ENCODE measurements around the gene CORO1A.

DNA sequence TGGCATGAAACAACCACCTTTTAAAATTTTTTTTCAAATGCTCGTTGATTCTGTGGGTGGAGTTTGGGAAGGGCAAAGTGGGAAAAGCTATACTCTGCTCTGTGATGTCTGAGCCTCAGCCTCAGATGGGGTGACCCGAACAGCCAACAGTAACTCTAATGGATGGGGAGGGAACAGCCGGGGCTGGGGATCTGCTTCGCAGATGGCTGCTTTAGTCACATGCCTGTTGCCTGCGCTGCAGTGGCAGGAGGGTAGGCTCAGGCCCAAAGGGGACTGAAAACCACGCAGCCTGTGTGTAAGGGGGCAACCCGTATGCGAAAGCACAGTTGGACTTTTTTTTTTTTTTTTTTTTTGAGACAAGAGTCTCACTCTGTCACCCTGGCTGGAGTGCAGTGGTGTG is 45.5 kb upstream of the CORO1A start:
- TF ChIP-seq, protein P1, sequence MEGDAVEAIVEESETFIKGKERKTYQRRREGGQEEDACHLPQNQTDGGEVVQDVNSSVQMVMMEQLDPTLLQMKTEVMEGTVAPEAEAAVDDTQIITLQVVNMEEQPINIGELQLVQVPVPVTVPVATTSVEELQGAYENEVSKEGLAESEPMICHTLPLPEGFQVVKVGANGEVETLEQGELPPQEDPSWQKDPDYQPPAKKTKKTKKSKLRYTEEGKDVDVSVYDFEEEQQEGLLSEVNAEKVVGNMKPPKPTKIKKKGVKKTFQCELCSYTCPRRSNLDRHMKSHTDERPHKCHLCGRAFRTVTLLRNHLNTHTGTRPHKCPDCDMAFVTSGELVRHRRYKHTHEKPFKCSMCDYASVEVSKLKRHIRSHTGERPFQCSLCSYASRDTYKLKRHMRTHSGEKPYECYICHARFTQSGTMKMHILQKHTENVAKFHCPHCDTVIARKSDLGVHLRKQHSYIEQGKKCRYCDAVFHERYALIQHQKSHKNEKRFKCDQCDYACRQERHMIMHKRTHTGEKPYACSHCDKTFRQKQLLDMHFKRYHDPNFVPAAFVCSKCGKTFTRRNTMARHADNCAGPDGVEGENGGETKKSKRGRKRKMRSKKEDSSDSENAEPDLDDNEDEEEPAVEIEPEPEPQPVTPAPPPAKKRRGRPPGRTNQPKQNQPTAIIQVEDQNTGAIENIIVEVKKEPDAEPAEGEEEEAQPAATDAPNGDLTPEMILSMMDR (IDR thresholded peaks at IDR 0.05) = no peak
- no peak for TF ChIP-seq ZFX (IDR thresholded peaks at IDR 0.05; ENCODE audit: borderline replicate concordance)
